SJSA1 (cell line): ENCODE data around the gene NUDT21. TPM values are rescaled to one million over a fixed set of nuclear protein-coding genes. Genes with fewer than 3 reads are reported as not detected.
"Not testable (repeated sequence)": the region's sequence is repeated elsewhere in the genome, so short reads cannot be mapped to it uniquely, and the experiment has no call there.

Experiments
- DNase-seq, 2 experiments: peaks; one replicate each; pipeline ENCODE4 v3.0.0-alpha.2; 2015 to 2020; ENCODE audit warnings: low spot score in 2 of 2, low read depth in 1 of 2
- H3K27ac ChIP-seq: fragments of 250-450 bp; sonication (Bioruptor Pico); 2 replicates; pipeline ENCODE4 v1.5.1; 2020; ENCODE audit warnings: mild to moderate bottlenecking, moderate library complexity
- H3K27me3 ChIP-seq: fragments of 250-450 bp; sonication (Bioruptor Pico); replicated peaks from 2 replicates; pipeline ENCODE4 v1.5.1; 2020; ENCODE audit warnings: mild to moderate bottlenecking, moderate library complexity
- H3K36me3 ChIP-seq: fragments of 250-450 bp; sonication (Bioruptor Pico); 2 replicates; pipeline ENCODE4 v1.5.1; 2020; ENCODE audit warnings: mild to moderate bottlenecking
- H3K4me1 ChIP-seq: fragments of 250-450 bp; sonication (Bioruptor Pico); replicated peaks from 2 replicates; pipeline ENCODE4 v1.6.1; 2021; ENCODE audit warnings: mild to moderate bottlenecking
- H3K4me3 ChIP-seq: fragments of 250-450 bp; sonication (Bioruptor Pico); 2 replicates; pipeline ENCODE4 v1.5.1; 2020; ENCODE audit warnings: mild to moderate bottlenecking
- H3K9me3 ChIP-seq: fragments of 250-450 bp; sonication (Bioruptor Pico); replicated peaks from 2 replicates; pipeline ENCODE4 v1.5.1; 2020; ENCODE audit warnings: mild to moderate bottlenecking
- total RNA-seq: library from RNA; depleted of rRNA; stranded (reverse); fragments of >200 nt; shearing (Covaris generic); gene quantifications from 2 replicates; pipeline ENCODE4 v1.2.3, GENCODE V29; 2014; rRNA removed

NUDT21 gene
- total RNA-seq, 1 experiment from 2014 or later, result 132 TPM

GRCh38 chr16:56396724-56397123 is 54.4 kb downstream of the NUDT21 start:
- not testable (repeated sequence) for H3K27ac ChIP-seq, H3K4me1 ChIP-seq, H3K4me3 ChIP-seq, H3K27me3 ChIP-seq, DNase-seq, H3K9me3 ChIP-seq
- H3K36me3 ChIP-seq, result peaks cover 29% of the 10 kb centered on the region

GRCh38 chr16:56389554-56389953 is 61.6 kb downstream of the NUDT21 start:
- H3K27me3 ChIP-seq, result no peaks in the 10 kb centered on the region
- H3K4me3 ChIP-seq, result no peak overlapping the region
- H3K9me3 ChIP-seq, result no peaks in the 10 kb centered on the region
- H3K4me1 ChIP-seq, result peaks cover 13% of the 10 kb centered on the region
- peak; percentile 43 to 62 for DNase-seq
- peak overlapping the region; percentile 26; the same call in 1 of the 2 replicates for H3K27ac ChIP-seq
- peaks cover 55% of the 10 kb centered on the region for H3K36me3 ChIP-seq

GRCh38 chr16:56388209-56388608 is 62.9 kb downstream of the NUDT21 start:
- Histone ChIP-seq H3K9me3 (no peaks in the 10 kb centered on the region), H3K4me3 (no peak overlapping the region), H3K27me3 (no peaks in the 10 kb centered on the region), H3K27ac (no peak overlapping the region), H3K4me1 (peaks cover 13% of the 10 kb centered on the region), H3K36me3 (peaks cover 68% of the 10 kb centered on the region)
- no peak for DNase-seq

GRCh38 chr16:56387396-56387795 is 63.7 kb downstream of the NUDT21 start:
- no peak overlapping the region for H3K4me3 ChIP-seq
- no peaks in the 10 kb centered on the region for H3K9me3 ChIP-seq
- H3K27me3 ChIP-seq, result no peaks in the 10 kb centered on the region
- DNase-seq, result no peak
- peaks cover 13% of the 10 kb centered on the region for H3K4me1 ChIP-seq
- no peak overlapping the region for H3K27ac ChIP-seq
- peaks cover 76% of the 10 kb centered on the region for H3K36me3 ChIP-seq

- no peak overlapping the region for H3K27ac ChIP-seq
- peaks cover 88% of the 10 kb centered on the region for H3K36me3 ChIP-seq
- H3K4me1 ChIP-seq, result peaks cover 3% of the 10 kb centered on the region
- no peak overlapping the region for H3K4me3 ChIP-seq
- H3K27me3 ChIP-seq, result no peaks in the 10 kb centered on the region
- DNase-seq, result no peak
- H3K9me3 ChIP-seq, result peaks cover 12% of the 10 kb centered on the region
Measured at GRCh38 chr16:56384074-56384721, 66.9 kb downstream of the NUDT21 start.

GRCh38 chr16:56382901-56383355 is 68.2 kb downstream of the NUDT21 start:
- Histone ChIP-seq H3K36me3 (peaks cover 81% of the 10 kb centered on the region), H3K27me3 (no peaks in the 10 kb centered on the region), H3K4me3 (no peak overlapping the region), H3K4me1 (no peaks in the 10 kb centered on the region), H3K27ac (no peak overlapping the region), H3K9me3 (peaks cover 12% of the 10 kb centered on the region)
- no peak for DNase-seq

- H3K27me3 ChIP-seq, result no peaks in the 10 kb centered on the region
Measured at GRCh38 chr16:56382459-56382858, 68.7 kb downstream of the NUDT21 start.

GRCh38 chr16:56380778-56381485 is 70.2 kb downstream of the NUDT21 start:
- H3K4me1 ChIP-seq, H3K27ac ChIP-seq, DNase-seq, H3K27me3 ChIP-seq, H3K4me3 ChIP-seq: not testable (repeated sequence)
- peaks cover 12% of the 10 kb centered on the region for H3K9me3 ChIP-seq
- H3K36me3 ChIP-seq, result peaks cover 70% of the 10 kb centered on the region

More at GRCh38 chr16:56382459-56382858, 68.7 kb downstream of the NUDT21 start:
- no peak for DNase-seq
- Histone ChIP-seq H3K9me3 (peaks cover 12% of the 10 kb centered on the region), H3K4me1 (no peaks in the 10 kb centered on the region), H3K36me3 (peaks cover 76% of the 10 kb centered on the region), H3K4me3 (no peak overlapping the region), H3K27ac (no peak overlapping the region)

Other genes with a start within 250 kb of the NUDT21 start
- 197 and 258 TPM in 2 replicates for gene AMFR, start 25.8 kb downstream of the NUDT21 start, total RNA-seq
- gene OGFOD1, start 222 bp upstream of the NUDT21 start, total RNA-seq, result 67.0 and 69.8 TPM in 2 replicates
- gene BBS2, start 68.7 kb upstream of the NUDT21 start, total RNA-seq, result 28.8 and 54.4 TPM in 2 replicates
- gene MT4, start 113.7 kb upstream of the NUDT21 start, total RNA-seq, result not detected in 2 replicates
- not detected in 2 replicates for gene MT3, start 138.2 kb upstream of the NUDT21 start, total RNA-seq
- gene MT2A, start 157.3 kb upstream of the NUDT21 start, total RNA-seq, result 48.4 and 69.6 TPM in 2 replicates
- 63.9 and 155 TPM in 2 replicates for gene MT1E, start 174.4 kb upstream of the NUDT21 start, total RNA-seq
- 0.74 and 7.0 TPM in 2 replicates for gene MT1M, start 181.3 kb upstream of the NUDT21 start, total RNA-seq
- gene MT1A, start 187.3 kb upstream of the NUDT21 start, total RNA-seq, result not detected in 2 replicates
- not detected in 2 replicates for gene MT1B, start 200.6 kb upstream of the NUDT21 start, total RNA-seq
- gene MT1F, start 206.6 kb upstream of the NUDT21 start, total RNA-seq, result not detected in 2 replicates
- not detected in 2 replicates for gene MT1G, start 216.7 kb upstream of the NUDT21 start, total RNA-seq
- not detected in 2 replicates for gene MT1H, start 218.5 kb upstream of the NUDT21 start, total RNA-seq
- gene MT1X, start 231.1 kb upstream of the NUDT21 start, total RNA-seq, result 42.4 and 49.3 TPM in 2 replicates